OCI-LY1 (cell line): ENCODE measurements around the gene HOXD3.

Experiments
- EZH2 ChIP-seq: fragments of 200-600 bp; sonication (generic), shearing (Covaris generic); IDR thresholded peaks from 2 replicates; pipeline ENCODE4 v1.8.0; 2017; ENCODE audit warnings: borderline replicate concordance, mixed run types, mild to moderate bottlenecking, antibody characterized with exemption, low read length, moderate library complexity, mixed read lengths
- TF ChIP-seq, protein P1 (sequence below): fragments of 200-600 bp; sonication (generic), shearing (Covaris generic); IDR thresholded peaks from 2 replicates; pipeline ENCODE4 v1.5.1; 2017; ENCODE audit warnings: mild to moderate bottlenecking, antibody characterized with exemption, low read length, moderate library complexity, mixed read lengths

DNA sequence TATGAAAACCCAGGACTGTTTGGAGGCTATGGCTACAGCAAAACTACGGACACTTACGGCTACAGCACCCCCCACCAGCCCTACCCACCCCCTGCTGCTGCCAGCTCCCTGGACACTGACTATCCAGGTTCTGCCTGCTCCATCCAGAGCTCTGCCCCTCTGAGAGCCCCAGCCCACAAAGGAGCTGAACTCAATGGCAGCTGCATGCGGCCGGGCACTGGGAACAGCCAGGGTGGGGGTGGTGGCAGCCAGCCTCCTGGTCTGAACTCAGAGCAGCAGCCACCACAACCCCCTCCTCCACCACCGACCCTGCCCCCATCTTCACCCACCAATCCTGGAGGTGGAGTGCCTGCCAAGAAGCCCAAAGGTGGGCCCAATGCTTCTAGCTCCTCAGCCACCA, 12.1 kb downstream of the HOXD3 start:
- TF ChIP-seq, protein P1, sequence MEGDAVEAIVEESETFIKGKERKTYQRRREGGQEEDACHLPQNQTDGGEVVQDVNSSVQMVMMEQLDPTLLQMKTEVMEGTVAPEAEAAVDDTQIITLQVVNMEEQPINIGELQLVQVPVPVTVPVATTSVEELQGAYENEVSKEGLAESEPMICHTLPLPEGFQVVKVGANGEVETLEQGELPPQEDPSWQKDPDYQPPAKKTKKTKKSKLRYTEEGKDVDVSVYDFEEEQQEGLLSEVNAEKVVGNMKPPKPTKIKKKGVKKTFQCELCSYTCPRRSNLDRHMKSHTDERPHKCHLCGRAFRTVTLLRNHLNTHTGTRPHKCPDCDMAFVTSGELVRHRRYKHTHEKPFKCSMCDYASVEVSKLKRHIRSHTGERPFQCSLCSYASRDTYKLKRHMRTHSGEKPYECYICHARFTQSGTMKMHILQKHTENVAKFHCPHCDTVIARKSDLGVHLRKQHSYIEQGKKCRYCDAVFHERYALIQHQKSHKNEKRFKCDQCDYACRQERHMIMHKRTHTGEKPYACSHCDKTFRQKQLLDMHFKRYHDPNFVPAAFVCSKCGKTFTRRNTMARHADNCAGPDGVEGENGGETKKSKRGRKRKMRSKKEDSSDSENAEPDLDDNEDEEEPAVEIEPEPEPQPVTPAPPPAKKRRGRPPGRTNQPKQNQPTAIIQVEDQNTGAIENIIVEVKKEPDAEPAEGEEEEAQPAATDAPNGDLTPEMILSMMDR, result no peak
- TF ChIP-seq EZH2, result no peak
